Measurements from ENCODE around the gene SLC29A2. TPM values are rescaled to one million over a fixed set of nuclear protein-coding genes. Genes with fewer than 3 reads are reported as not detected.

SLC29A2 gene
- total RNA-seq, 5 donors from 2014 or later (not counting 1 experiment from before 2014, with no cell fraction given): 8.5 to 14.7 (median 14.4) TPM

DNA sequence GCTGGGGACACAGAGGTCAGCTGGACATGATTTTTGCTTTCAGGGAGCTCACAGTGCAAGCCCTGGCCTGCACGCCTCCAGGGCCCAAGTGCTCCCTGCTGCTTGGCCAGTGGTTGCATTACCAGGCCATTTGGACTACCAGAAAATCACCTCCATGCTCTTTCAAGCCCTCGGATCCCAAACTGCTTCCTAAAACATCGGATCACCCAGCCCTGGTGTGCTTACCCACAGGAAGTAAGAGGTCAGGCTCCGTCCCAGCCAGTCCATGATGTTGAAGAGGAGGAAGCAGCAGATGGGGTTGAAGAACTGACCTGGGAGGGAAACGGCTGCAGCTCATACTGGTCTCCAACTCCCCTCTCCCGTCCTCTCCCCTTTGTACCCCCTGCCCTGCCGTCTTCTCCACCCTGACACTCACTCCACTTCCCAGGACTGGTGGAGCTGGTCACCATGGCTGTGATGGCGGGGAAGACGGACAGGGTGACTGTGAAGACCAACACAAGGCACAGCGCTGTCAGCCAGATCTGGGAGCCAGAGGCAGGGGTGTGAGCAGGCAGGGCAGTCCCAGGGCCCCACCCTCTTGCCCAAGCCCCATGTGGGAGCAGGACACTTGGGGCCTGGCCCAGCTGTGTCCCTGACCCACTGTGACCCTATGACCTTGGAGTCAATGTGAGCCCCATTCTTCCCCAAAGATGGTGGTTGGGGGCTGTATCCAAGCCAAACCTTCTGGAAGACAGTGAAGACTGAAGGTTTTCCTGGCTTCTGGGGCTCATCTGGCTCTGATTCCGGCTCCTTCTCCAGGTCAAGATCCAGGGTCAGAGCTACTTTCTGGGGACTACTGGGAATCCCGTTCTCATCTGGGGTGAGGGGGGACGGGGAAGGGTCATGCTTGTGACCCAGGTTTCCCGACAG, 5.6 kb downstream of the SLC29A2 start:
- no peaks in the 10 kb centered on the region for H3K9me3 ChIP-seq
- ATAC-seq (replicated peaks in 1 of 4) (no peak), DNase-seq (no peak)
- no peak overlapping the region for H3K4me3 ChIP-seq (ENCODE audit: control insufficient read depth in 1 of 2, extremely low read depth in 1 of 2, low read length in 1 of 2)
- H3K36me3 ChIP-seq (ENCODE audit: control insufficient read depth in 2 of 2, extremely low read depth in 1 of 2, insufficient read depth in 1 of 2, low read length in 1 of 2): peaks cover 3 to 26% of the 10 kb centered on the region in 2 donors
- no peaks in the 10 kb centered on the region for H3K27me3 Mint-ChIP-seq
- H3K4me1 Mint-ChIP-seq: peaks cover 0 to 8% (median 6%) of the 10 kb centered on the region in 3 donors
- no peak overlapping the region for H3K4me3 Mint-ChIP-seq
- H3K27ac Mint-ChIP-seq: peak overlapping the region in 1 of 2 donors; percentile 39
- peaks cover 0 to 4% of the 10 kb centered on the region in 2 experiments for H3K4me1 ChIP-seq (ENCODE audit: control insufficient read depth in 1 of 2, extremely low read depth in 1 of 2, insufficient read depth in 2 of 2, low read length in 2 of 2)
- no peaks in the 10 kb centered on the region for H3K27me3 ChIP-seq (replicated peaks in 1 of 2; ENCODE audit: control insufficient read depth in 2 of 2, extremely low read depth in 1 of 2, insufficient read depth in 2 of 2, low read length in 1 of 2)
- ChIA-PET CTCF (interaction anchor here in 1 of 2 donors (0.9 kb wide), 1 partner anchor 19 kb away, joined by 4 read pairs; no protein-coding TSS in a partner anchor), POLR2A (no interaction called here)
- WGBS (ENCODE audit: insufficient coverage): 90% methylated on average over 10 of the region's 14 CpGs
- no peaks in the 10 kb centered on the region for H3K9me3 Mint-ChIP-seq
- H3K36me3 Mint-ChIP-seq: no peaks in the 10 kb centered on the region
- no peak overlapping the region for H3K27ac ChIP-seq (ENCODE audit: low read length)

- Histone ChIP-seq H3K27ac (ENCODE audit: low read length) (no peak overlapping the region), H3K4me1 (ENCODE audit: control insufficient read depth in 1 of 2, extremely low read depth in 1 of 2, insufficient read depth in 2 of 2, low read length in 2 of 2) (no peaks in the 10 kb centered on the region), H3K4me3 (ENCODE audit: control insufficient read depth in 1 of 2, extremely low read depth in 1 of 2, low read length in 1 of 2) (no peak overlapping the region), H3K36me3 (ENCODE audit: control insufficient read depth in 2 of 2, extremely low read depth in 1 of 2, insufficient read depth in 1 of 2, low read length in 1 of 2) (peaks cover 3 to 26% of the 10 kb centered on the region in 2 donors), H3K9me3 (no peaks in the 10 kb centered on the region), H3K27me3 (replicated peaks in 1 of 2; ENCODE audit: control insufficient read depth in 2 of 2, extremely low read depth in 1 of 2, insufficient read depth in 2 of 2, low read length in 1 of 2) (no peaks in the 10 kb centered on the region)
- ChIA-PET POLR2A (no interaction called here), CTCF (interaction anchor here in 1 of 2 donors (0.5 to 0.9 kb wide), 2 partner anchors 17 to 20 kb away, joined by 3 to 4 read pairs; no protein-coding TSS in a partner anchor)
- ATAC-seq (replicated peaks in 1 of 4) (no peak), DNase-seq (no peak)
- no peaks in the 10 kb centered on the region for H3K9me3 Mint-ChIP-seq
- H3K27ac Mint-ChIP-seq: peak overlapping the region in 1 of 2 donors; percentile 39
- H3K4me1 Mint-ChIP-seq: peaks cover 0 to 5% (median 3%) of the 10 kb centered on the region in 3 donors
- no peaks in the 10 kb centered on the region for H3K36me3 Mint-ChIP-seq
- WGBS (ENCODE audit: insufficient coverage): 100% methylated on average over 1 of the region's 6 CpGs
- H3K4me3 Mint-ChIP-seq: no peak overlapping the region
- H3K27me3 Mint-ChIP-seq: no peaks in the 10 kb centered on the region
Observed at GRCh38 chr11:66365166-66365565, 6.4 kb downstream of the SLC29A2 start.

- no peaks in the 10 kb centered on the region for H3K27me3 ChIP-seq (replicated peaks in 1 of 2; ENCODE audit: control insufficient read depth in 2 of 2, extremely low read depth in 1 of 2, insufficient read depth in 2 of 2, low read length in 1 of 2)
- Mint-ChIP-seq H3K4me1 (no peaks in the 10 kb centered on the region), H3K27me3 (no peaks in the 10 kb centered on the region), H3K9me3 (no peaks in the 10 kb centered on the region), H3K4me3 (no peak overlapping the region), H3K27ac (no peak overlapping the region), H3K36me3 (no peaks in the 10 kb centered on the region)
- 84% methylated on average over 7 of the region's 15 CpGs for WGBS (ENCODE audit: insufficient coverage)
- ATAC-seq (replicated peaks in 1 of 4) (peak; percentile 51 to 72 (median 59)), DNase-seq (peak in 33 of 35 experiments; percentile 23 to 72 (median 52))
- peaks cover 3 to 26% of the 10 kb centered on the region in 2 donors for H3K36me3 ChIP-seq (ENCODE audit: control insufficient read depth in 2 of 2, extremely low read depth in 1 of 2, insufficient read depth in 1 of 2, low read length in 1 of 2)
- H3K4me1 ChIP-seq (ENCODE audit: control insufficient read depth in 1 of 2, extremely low read depth in 1 of 2, insufficient read depth in 2 of 2, low read length in 2 of 2): no peaks in the 10 kb centered on the region
- ChIA-PET CTCF (interaction anchor here (0.6 to 1.0 kb wide), 4 partner anchors 16 to 51 kb away, joined by 3 to 4 read pairs (median 3); no protein-coding TSS in a partner anchor), POLR2A (interaction anchor here in 1 of 2 donors (0.6 kb wide), 1 partner anchor 1229 kb away, joined by 4 read pairs; no protein-coding TSS in a partner anchor)
- H3K27ac ChIP-seq (ENCODE audit: low read length): no peak overlapping the region
- H3K4me3 ChIP-seq (ENCODE audit: control insufficient read depth in 1 of 2, extremely low read depth in 1 of 2, low read length in 1 of 2): no peak overlapping the region
- no peaks in the 10 kb centered on the region for H3K9me3 ChIP-seq
Observed at GRCh38 chr11:66363805-66364535, 7.6 kb downstream of the SLC29A2 start.

DNA sequence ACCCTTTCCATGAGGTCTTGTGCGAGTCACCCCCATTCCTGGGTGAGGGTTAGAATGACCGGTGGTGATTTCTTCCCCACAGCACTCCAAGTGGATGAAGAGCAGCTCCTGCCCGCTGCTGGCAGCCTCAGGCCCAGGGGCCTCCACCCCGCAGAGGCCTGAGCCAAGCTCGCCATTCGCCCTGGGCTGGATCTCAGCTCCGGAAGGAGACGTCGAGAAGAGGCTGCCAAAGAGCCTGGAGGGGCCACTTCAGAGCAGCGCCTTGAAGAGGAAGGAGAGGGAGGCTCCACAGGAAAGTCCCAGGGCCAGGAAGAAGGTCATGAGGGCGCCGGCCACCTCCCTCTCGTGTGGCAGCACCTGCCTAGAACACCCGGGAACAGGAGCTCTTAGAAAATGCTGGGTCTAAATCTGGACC, 8.4 kb downstream of the SLC29A2 start:
- H3K36me3 Mint-ChIP-seq: no peaks in the 10 kb centered on the region
- Histone ChIP-seq H3K27ac (ENCODE audit: low read length) (no peak overlapping the region), H3K36me3 (ENCODE audit: control insufficient read depth in 2 of 2, extremely low read depth in 1 of 2, insufficient read depth in 1 of 2, low read length in 1 of 2) (peaks cover 3 to 23% of the 10 kb centered on the region in 2 donors), H3K9me3 (no peaks in the 10 kb centered on the region), H3K27me3 (replicated peaks in 1 of 2; ENCODE audit: control insufficient read depth in 2 of 2, extremely low read depth in 1 of 2, insufficient read depth in 2 of 2, low read length in 1 of 2) (no peaks in the 10 kb centered on the region), H3K4me1 (ENCODE audit: control insufficient read depth in 1 of 2, extremely low read depth in 1 of 2, insufficient read depth in 2 of 2, low read length in 2 of 2) (no peaks in the 10 kb centered on the region), H3K4me3 (ENCODE audit: control insufficient read depth in 1 of 2, extremely low read depth in 1 of 2, low read length in 1 of 2) (no peak overlapping the region)
- no peak overlapping the region for H3K27ac Mint-ChIP-seq
- H3K4me1 Mint-ChIP-seq: no peaks in the 10 kb centered on the region
- no peak overlapping the region for H3K4me3 Mint-ChIP-seq
- H3K27me3 Mint-ChIP-seq: no peaks in the 10 kb centered on the region
- CTCF ChIA-PET: interaction anchor here in 1 of 2 donors (0.8 to 1.0 kb wide), 2 partner anchors 21 to 26 kb away, joined by 3 read pairs; no protein-coding TSS in a partner anchor
- H3K9me3 Mint-ChIP-seq: no peaks in the 10 kb centered on the region
- POLR2A ChIA-PET: interaction anchor here in 1 of 2 donors (0.6 kb wide), 1 partner anchor 1230 kb away, joined by 4 read pairs; no protein-coding TSS in a partner anchor
- ATAC-seq (replicated peaks in 1 of 4): no peak
- no peak for DNase-seq
- WGBS (ENCODE audit: insufficient coverage): 89% methylated on average over 11 of the region's 14 CpGs

DNA sequence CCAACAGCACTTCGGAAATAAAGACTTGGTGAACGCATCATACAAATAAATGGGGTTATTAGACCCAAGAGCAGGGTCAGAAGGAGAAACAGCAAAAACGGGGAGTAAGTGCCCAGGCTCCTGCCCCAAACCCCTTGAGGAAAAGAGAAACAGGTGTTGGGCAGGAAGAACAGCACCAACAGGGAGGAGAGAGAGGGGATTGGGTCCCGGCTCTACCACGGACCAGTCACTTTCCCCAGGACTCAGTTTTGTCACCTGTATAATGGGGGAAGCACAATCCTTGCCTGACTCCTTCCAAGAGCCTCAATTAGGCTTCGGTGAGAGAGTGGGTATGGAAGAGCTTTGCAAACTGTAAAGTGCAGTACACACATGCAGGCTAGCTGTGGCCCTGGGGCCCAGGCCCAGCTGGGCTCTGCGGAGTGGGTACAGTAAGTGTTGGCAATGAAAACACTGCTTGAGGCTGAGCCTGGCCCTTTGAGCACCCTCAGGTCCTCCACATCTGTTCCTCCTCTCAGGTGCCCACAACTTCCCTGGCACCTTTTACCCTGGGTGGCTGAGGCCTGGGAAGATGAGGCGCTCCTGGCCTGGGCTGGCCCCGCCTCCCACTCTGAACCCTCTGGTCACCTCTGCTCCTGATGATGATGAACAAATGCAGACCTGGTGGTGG, 8.9 kb downstream of the SLC29A2 start:
- 91% methylated on average over 6 of the region's 9 CpGs for WGBS (ENCODE audit: insufficient coverage)
- H3K36me3 Mint-ChIP-seq: no peaks in the 10 kb centered on the region
- no peak overlapping the region for H3K27ac ChIP-seq (ENCODE audit: low read length)
- H3K4me3 ChIP-seq (ENCODE audit: control insufficient read depth in 1 of 2, extremely low read depth in 1 of 2, low read length in 1 of 2): no peak overlapping the region
- peaks cover 3 to 24% of the 10 kb centered on the region in 2 donors for H3K36me3 ChIP-seq (ENCODE audit: control insufficient read depth in 2 of 2, extremely low read depth in 1 of 2, insufficient read depth in 1 of 2, low read length in 1 of 2)
- H3K27me3 ChIP-seq (replicated peaks in 1 of 2; ENCODE audit: control insufficient read depth in 2 of 2, extremely low read depth in 1 of 2, insufficient read depth in 2 of 2, low read length in 1 of 2): no peaks in the 10 kb centered on the region
- ChIA-PET POLR2A (no interaction called here), CTCF (interaction anchor here in 1 of 2 donors (0.6 kb wide), 1 partner anchor 104 kb away, joined by 4 read pairs; no protein-coding TSS in a partner anchor)
- no peaks in the 10 kb centered on the region for H3K4me1 ChIP-seq (ENCODE audit: control insufficient read depth in 1 of 2, extremely low read depth in 1 of 2, insufficient read depth in 2 of 2, low read length in 2 of 2)
- no peak overlapping the region for H3K4me3 Mint-ChIP-seq
- H3K4me1 Mint-ChIP-seq: no peaks in the 10 kb centered on the region
- no peak overlapping the region for H3K27ac Mint-ChIP-seq
- no peaks in the 10 kb centered on the region for H3K27me3 Mint-ChIP-seq
- H3K9me3 ChIP-seq: no peaks in the 10 kb centered on the region
- DNase-seq: no peak
- ATAC-seq (replicated peaks in 1 of 4): no peak
- no peaks in the 10 kb centered on the region for H3K9me3 Mint-ChIP-seq

Data from T-cell (primary cell).